T-cell (primary cell): Measurements from ENCODE around the gene PNPLA8. TPM values are rescaled to one million over a fixed set of nuclear protein-coding genes. Genes with fewer than 3 reads are reported as not detected.
"Not testable (repeated sequence)": the region's sequence is repeated elsewhere in the genome, so short reads cannot be mapped to it uniquely, and the experiment has no call there.

ENCODE experiments used
- ATAC-seq, 4 experiments: fragments of 200-7000 bp in 3 of 4; fragments of 150-1000 bp in 1 of 4; cut with Tn5 transposase; replicated peaks in 1 of 4; 1 replicate in 3 of 4; 2 replicates in 1 of 4; pipeline ENCODE4 v1.10.0; 2021; ENCODE audit warnings: moderate library complexity in 3 of 4, mild to moderate bottlenecking in 2 of 4, moderate number of reproducible peaks in 1 of 4
- CTCF ChIA-PET, 2 donors: fragments of 300-600 bp; sonication (Branson Sonifier 250); formaldehyde crosslinking; loops; one replicate each; lab custom pipeline; 2022; ENCODE audit warnings: antibody characterized with exemption in 2 of 2; lab: Charles Lee
- POLR2A ChIA-PET, 2 donors: fragments of 300-600 bp; sonication (Branson Sonifier 250); formaldehyde crosslinking; loops; one replicate each; lab custom pipeline; 2022; ENCODE audit warnings: antibody characterized with exemption in 2 of 2; lab: Charles Lee
- DNase-seq, 35 experiments: peaks; one replicate each; pipeline versions ENCODE4 v3.0.0 to v3.0.0-alpha.2; 2013 to 2023
- H3K27ac ChIP-seq: one replicate; pipeline ENCODE4 v1.5.1; 2013; ENCODE audit warnings: low read length
- H3K27me3 ChIP-seq, 2 experiments: replicated peaks in 1 of 2; 1 replicate in 1 of 2; 2 replicates in 1 of 2; pipeline versions ENCODE4 v1.6.1 to v1.7.0; 2013; ENCODE audit warnings: low read length in 1 of 2, mixed read lengths in 1 of 2; ENCODE audit not compliant: control insufficient read depth in 2 of 2, insufficient read depth in 2 of 2; ENCODE audit errors: extremely low read depth in 1 of 2
- H3K36me3 ChIP-seq, 2 donors: 1 replicate in 1 of 2; 2 replicates in 1 of 2; pipeline versions ENCODE4 v1.6.1 to v1.7.0; 2013; ENCODE audit warnings: low read length in 1 of 2; ENCODE audit not compliant: control insufficient read depth in 2 of 2, insufficient read depth in 1 of 2; ENCODE audit errors: extremely low read depth in 1 of 2
- H3K4me1 ChIP-seq, 2 experiments: 1 replicate in 1 of 2; 2 replicates in 1 of 2; pipeline versions ENCODE4 v1.6.1 to v1.7.0; 2013; ENCODE audit warnings: low read length in 2 of 2, mixed read lengths in 1 of 2; ENCODE audit not compliant: insufficient read depth in 2 of 2, control insufficient read depth in 1 of 2; ENCODE audit errors: extremely low read depth in 1 of 2
- H3K4me3 ChIP-seq, 2 donors: 1 replicate in 1 of 2; 2 replicates in 1 of 2; pipeline versions ENCODE4 v1.5.1 to v1.7.0; 2013; ENCODE audit warnings: mild to moderate bottlenecking in 2 of 2, low read length in 1 of 2, moderate library complexity in 1 of 2; ENCODE audit not compliant: control insufficient read depth in 1 of 2; ENCODE audit errors: extremely low read depth in 1 of 2
- H3K9me3 ChIP-seq: 2 replicates; pipeline ENCODE4 v1.7.0; 2013
- H3K27ac Mint-ChIP-seq, 2 donors: one replicate each; pipeline ENCODE4 v1.8.0; 2020 to 2021; ENCODE audit warnings: mild to moderate bottlenecking in 2 of 2, mixed read lengths in 2 of 2
- H3K27me3 Mint-ChIP-seq, 2 donors: one replicate each; pipeline ENCODE4 v1.8.0; 2021 to 2022; ENCODE audit warnings: mixed read lengths in 2 of 2
- H3K36me3 Mint-ChIP-seq: one replicate; pipeline ENCODE4 v1.8.0; 2021; ENCODE audit warnings: mixed read lengths
- H3K4me1 Mint-ChIP-seq, 3 donors: one replicate each; pipeline ENCODE4 v1.8.0; 2020 to 2022; ENCODE audit warnings: mixed read lengths in 3 of 3, mild to moderate bottlenecking in 1 of 3
- H3K4me3 Mint-ChIP-seq, 3 donors: one replicate each; pipeline ENCODE4 v1.8.0; 2020 to 2022; ENCODE audit warnings: mild to moderate bottlenecking in 3 of 3, mixed read lengths in 3 of 3, moderate library complexity in 3 of 3
- H3K9me3 Mint-ChIP-seq, 3 donors: one replicate each; pipeline ENCODE4 v1.8.0; 2020 to 2022; ENCODE audit warnings: mixed read lengths in 3 of 3
- WGBS: methylation state at CpG from one replicate; pipeline ENCODE4 v1.1.5; 2013; ENCODE audit warnings: missing lambda C conversion rate; ENCODE audit not compliant: insufficient coverage; 5-methylcytosine and 5-hydroxymethylcytosine counted together
- total RNA-seq, 35 experiments: library from RNA in 6 of 35; stranded (reverse) in 6 of 35; fragments of 120-200 nt in 1 of 35; gene quantifications; one replicate each; pipeline versions ENCODE4 v1.2.1 to v1.2.4 and lab custom pipeline; 2013 to 2026

Gene PNPLA8
- total RNA-seq, 5 donors from 2014 or later (not counting 1 experiment from before 2014, with no cell fraction given): 17.8 to 55.5 (median 21.8) TPM

- no peak overlapping the region for H3K4me3 Mint-ChIP-seq
- no peaks in the 10 kb centered on the region for H3K9me3 Mint-ChIP-seq
- POLR2A ChIA-PET: no interaction called here
- Histone ChIP-seq H3K4me3 (no peak overlapping the region), H3K27me3 (no peaks in the 10 kb centered on the region), H3K27ac (no peak overlapping the region), H3K4me1 (no peaks in the 10 kb centered on the region), H3K36me3 (peaks cover 0 to 10% of the 10 kb centered on the region in 2 donors), H3K9me3 (no peaks in the 10 kb centered on the region)
- 96% methylated on average over 5 of the region's 5 CpGs for WGBS
- no peaks in the 10 kb centered on the region for H3K27me3 Mint-ChIP-seq
- peaks cover 62% of the 10 kb centered on the region for H3K36me3 Mint-ChIP-seq
- no peaks in the 10 kb centered on the region for H3K4me1 Mint-ChIP-seq
- no peak overlapping the region for H3K27ac Mint-ChIP-seq
- DNase-seq: no peak
- CTCF ChIA-PET: no interaction called here
- no peak for ATAC-seq
Observed at GRCh38 chr7:108480311-108480710, 45.6 kb downstream of the PNPLA8 start.

DNA sequence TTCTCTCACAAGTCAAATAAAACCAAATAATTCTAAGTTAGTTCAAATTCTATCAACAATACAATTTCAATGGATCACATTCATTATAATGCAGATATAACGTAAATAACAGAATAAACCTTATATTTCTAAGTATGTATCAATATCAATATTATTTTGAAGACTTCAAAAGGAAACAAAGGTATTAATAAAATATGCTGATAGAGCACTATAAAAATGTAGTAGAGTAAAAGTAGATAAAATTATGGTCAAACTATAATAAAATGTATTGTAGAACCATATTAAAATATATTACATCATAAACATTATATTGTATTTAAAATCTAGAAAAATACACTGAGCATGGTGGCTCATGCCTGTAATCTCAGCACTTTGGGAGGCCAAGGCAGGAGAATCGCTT lies 46.2 kb downstream of the PNPLA8 start:
- H3K27me3 ChIP-seq: no peaks in the 10 kb centered on the region
- H3K36me3 Mint-ChIP-seq: peaks cover 61% of the 10 kb centered on the region
- ChIA-PET CTCF (interaction anchor here (0.6 to 1.5 kb wide), 2 partner anchors 17 to 31 kb away, joined by 4 read pairs; no protein-coding TSS in a partner anchor), POLR2A (no interaction called here)
- H3K36me3 ChIP-seq: peaks cover 0 to 10% of the 10 kb centered on the region in 2 donors
- H3K27ac Mint-ChIP-seq: no peak overlapping the region
- ATAC-seq (no peak), DNase-seq (no peak)
- no peaks in the 10 kb centered on the region for H3K9me3 ChIP-seq
- no peak overlapping the region for H3K27ac ChIP-seq
- no CpG with 5 or more reads among the region's 2 CpGs for whole genome bisulfite sequencing
- H3K9me3 Mint-ChIP-seq: no peaks in the 10 kb centered on the region
- H3K4me1 ChIP-seq: no peaks in the 10 kb centered on the region
- H3K4me3 Mint-ChIP-seq: no peak overlapping the region
- H3K4me1 Mint-ChIP-seq: no peaks in the 10 kb centered on the region
- H3K27me3 Mint-ChIP-seq: no peaks in the 10 kb centered on the region
- H3K4me3 ChIP-seq: no peak overlapping the region

DNA sequence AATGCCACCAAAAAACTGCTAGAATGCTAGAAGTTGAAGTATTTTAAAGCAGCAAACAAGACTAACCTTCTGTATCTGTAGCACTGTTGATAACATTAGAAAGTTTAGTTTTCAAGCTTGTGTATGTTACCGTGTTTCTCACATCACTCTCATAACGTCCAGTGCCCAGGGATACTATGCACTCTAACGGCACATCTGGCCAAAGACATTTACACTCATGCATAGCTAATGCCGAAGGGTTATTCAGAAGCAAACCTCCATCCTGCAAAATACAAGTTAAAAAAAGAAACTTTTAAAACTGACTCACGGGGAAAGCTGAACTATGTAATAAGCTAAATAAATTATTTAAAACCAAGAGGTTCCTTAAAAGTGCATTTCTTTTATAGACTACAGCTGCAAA lies 46.8 kb downstream of the PNPLA8 start:
- ATAC-seq: no peak
- no peak overlapping the region for H3K27ac Mint-ChIP-seq
- POLR2A ChIA-PET: no interaction called here
- H3K9me3 Mint-ChIP-seq: no peaks in the 10 kb centered on the region
- Histone ChIP-seq H3K9me3 (no peaks in the 10 kb centered on the region), H3K4me3 (no peak overlapping the region), H3K27ac (no peak overlapping the region), H3K36me3 (peaks cover 0 to 10% of the 10 kb centered on the region in 2 donors), H3K27me3 (no peaks in the 10 kb centered on the region), H3K4me1 (no peaks in the 10 kb centered on the region)
- H3K4me3 Mint-ChIP-seq: no peak overlapping the region
- CTCF ChIA-PET: interaction anchor here (0.6 to 1.5 kb wide), 2 partner anchors 18 to 32 kb away, joined by 4 read pairs; no protein-coding TSS in a partner anchor
- DNase-seq: no peak
- H3K27me3 Mint-ChIP-seq: no peaks in the 10 kb centered on the region
- 95% methylated on average over 3 of the region's 5 CpGs for WGBS
- H3K4me1 Mint-ChIP-seq: no peaks in the 10 kb centered on the region
- H3K36me3 Mint-ChIP-seq: peaks cover 63% of the 10 kb centered on the region

DNA sequence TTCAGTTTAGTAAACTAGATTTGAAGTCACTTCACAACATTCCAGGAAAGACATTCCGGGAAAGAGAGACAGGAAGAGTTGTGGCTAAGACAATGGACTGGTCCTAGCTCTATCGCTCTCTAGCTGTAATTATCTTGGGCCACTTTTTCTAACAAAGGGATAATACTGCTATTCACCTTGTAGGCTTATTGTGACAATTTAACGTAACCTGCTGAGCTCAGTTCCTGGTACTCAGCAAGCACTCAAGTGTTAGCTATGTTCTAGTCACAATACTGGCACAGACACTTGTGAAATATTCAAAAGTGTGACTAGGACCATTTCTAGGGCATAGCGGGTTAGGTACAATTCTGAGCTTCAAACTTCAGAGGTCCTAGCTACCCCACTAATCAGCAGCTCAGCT lies 57.7 kb downstream of the PNPLA8 start:
- Histone ChIP-seq H3K36me3 (no peaks in the 10 kb centered on the region), H3K27me3 (no peaks in the 10 kb centered on the region), H3K4me3 (no peak overlapping the region), H3K9me3 (no peaks in the 10 kb centered on the region), H3K27ac (no peak overlapping the region), H3K4me1 (peaks cover 6 to 17% of the 10 kb centered on the region in 2 experiments)
- Mint-ChIP-seq H3K4me1 (peaks cover 9 to 27% (median 27%) of the 10 kb centered on the region in 3 donors), H3K27ac (no peak overlapping the region), H3K4me3 (no peak overlapping the region), H3K27me3 (no peaks in the 10 kb centered on the region), H3K36me3 (peaks cover 7% of the 10 kb centered on the region), H3K9me3 (no peaks in the 10 kb centered on the region)
- ChIA-PET POLR2A (interaction anchor here in 1 of 2 donors (0.9 kb wide), 1 partner anchor 101 kb away, joined by 4 read pairs; the partner anchor contains the start of genes DNAJB9 and THAP5), CTCF (interaction anchor here in 1 of 2 donors (0.6 to 0.8 kb wide), 3 partner anchors 15 to 295 kb away, joined by 3 to 4 read pairs (median 3); no protein-coding TSS in a partner anchor)
- ATAC-seq (no peak), DNase-seq (no peak)
- 100% methylated on average over 1 of the region's 4 CpGs for WGBS

DNA sequence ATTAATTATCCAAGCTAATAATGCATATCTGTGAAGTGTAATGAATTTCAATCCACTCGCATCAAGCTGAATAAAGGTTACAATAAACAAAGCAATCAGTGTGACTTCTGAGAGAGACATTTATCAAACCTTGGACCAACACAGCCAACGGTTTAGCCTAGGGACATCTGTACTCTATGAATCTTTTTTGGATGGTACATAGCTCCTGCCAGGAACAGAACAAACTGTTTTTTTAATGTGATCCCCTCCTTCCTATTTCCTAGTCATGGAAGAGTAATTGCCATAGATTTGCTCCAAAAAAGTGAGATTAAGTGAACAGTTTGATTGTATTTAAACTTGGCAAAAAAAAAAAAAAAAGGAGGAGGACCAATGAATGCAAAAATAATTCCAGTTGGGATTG lies 58.5 kb downstream of the PNPLA8 start:
- no peaks in the 10 kb centered on the region for H3K9me3 Mint-ChIP-seq
- no peak overlapping the region for H3K4me3 Mint-ChIP-seq
- no peaks in the 10 kb centered on the region for H3K36me3 ChIP-seq
- H3K4me1 Mint-ChIP-seq: peaks cover 16 to 35% (median 34%) of the 10 kb centered on the region in 3 donors
- no peak overlapping the region for H3K27ac Mint-ChIP-seq
- H3K9me3 ChIP-seq: no peaks in the 10 kb centered on the region
- peaks cover 0 to 3% of the 10 kb centered on the region in 2 donors for H3K27me3 Mint-ChIP-seq
- CTCF ChIA-PET: interaction anchor here in 1 of 2 donors (0.6 kb wide), 2 partner anchors 35 to 1059 kb away, joined by 4 to 9 read pairs; no protein-coding TSS in a partner anchor
- H3K27ac ChIP-seq: no peak overlapping the region
- no peak overlapping the region for H3K4me3 ChIP-seq
- ATAC-seq: no peak
- peaks cover 2% of the 10 kb centered on the region for H3K36me3 Mint-ChIP-seq
- no peaks in the 10 kb centered on the region for H3K27me3 ChIP-seq
- H3K4me1 ChIP-seq: peaks cover 6 to 23% of the 10 kb centered on the region in 2 experiments
- POLR2A ChIA-PET: interaction anchor here in 1 of 2 donors (0.6 kb wide), 2 partner anchors 830 to 1284 kb away, joined by 3 to 10 read pairs; no protein-coding TSS in a partner anchor
- DNase-seq: no peak
- WGBS: no CpG with 5 or more reads among the region's 2 CpGs

- POLR2A ChIA-PET: interaction anchor here (0.6 kb wide), 2 partner anchors 9 to 1822 kb away, joined by 3 read pairs; no protein-coding TSS in a partner anchor
- peaks cover 25 to 40% (median 37%) of the 10 kb centered on the region in 3 donors for H3K4me1 Mint-ChIP-seq
- H3K27me3 Mint-ChIP-seq, ATAC-seq, H3K9me3 Mint-ChIP-seq, H3K9me3 ChIP-seq, H3K27ac ChIP-seq, H3K27ac Mint-ChIP-seq, H3K4me3 ChIP-seq, DNase-seq, H3K27me3 ChIP-seq, H3K36me3 ChIP-seq, H3K4me3 Mint-ChIP-seq, H3K36me3 Mint-ChIP-seq, CTCF ChIA-PET: not testable (repeated sequence)
- no CpG with 5 or more reads among the region's 2 CpGs for WGBS
- H3K4me1 ChIP-seq: peaks cover 6 to 23% of the 10 kb centered on the region in 2 experiments
Observed at GRCh38 chr7:108466322-108466721, 59.6 kb downstream of the PNPLA8 start.
